ENCODE data around the gene MAB21L4.

The MAB21L4 gene

DNA sequence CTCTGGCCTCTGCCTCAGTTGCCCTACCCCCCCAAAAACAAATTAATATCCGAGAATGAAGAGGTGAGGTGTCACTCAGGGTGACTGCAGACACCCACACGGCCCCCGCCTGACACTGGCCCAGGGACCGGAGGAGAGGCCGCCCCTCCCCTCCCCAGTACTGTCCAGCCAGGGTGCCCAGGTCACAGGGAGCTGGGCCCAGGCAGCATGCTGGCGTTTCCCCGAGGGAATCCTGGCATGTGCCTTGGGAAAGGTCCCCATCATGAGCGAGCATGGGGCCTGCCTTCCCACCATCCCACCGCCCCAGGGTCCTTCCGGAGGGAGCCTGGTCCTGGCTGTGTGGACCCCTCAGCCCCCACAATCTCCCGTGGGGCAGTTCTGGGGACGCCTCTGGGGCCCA, 3.0 kb downstream of the MAB21L4 start:
- DNase-seq: no peak

DNA sequence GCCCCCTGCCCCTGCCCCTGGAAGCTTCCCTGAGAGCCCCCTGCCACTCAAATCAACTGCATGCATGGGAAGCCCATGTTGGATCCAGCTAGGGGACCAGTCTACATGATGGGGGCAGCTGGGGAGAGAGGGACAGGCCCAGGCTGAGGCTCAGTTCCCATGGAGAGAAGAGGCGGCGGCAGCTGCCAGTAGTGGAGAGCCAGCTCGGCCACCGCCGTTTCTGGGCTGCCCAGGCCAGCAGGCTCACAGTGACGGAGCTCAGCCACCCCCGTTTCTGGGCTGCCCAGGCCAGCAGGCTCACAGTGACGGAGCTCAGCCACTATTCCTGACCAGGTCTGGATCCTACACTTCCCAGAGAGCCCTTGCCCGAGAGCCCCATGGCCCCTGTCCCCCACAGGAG, 3.6 kb downstream of the MAB21L4 start:
- no peak for DNase-seq

DNA sequence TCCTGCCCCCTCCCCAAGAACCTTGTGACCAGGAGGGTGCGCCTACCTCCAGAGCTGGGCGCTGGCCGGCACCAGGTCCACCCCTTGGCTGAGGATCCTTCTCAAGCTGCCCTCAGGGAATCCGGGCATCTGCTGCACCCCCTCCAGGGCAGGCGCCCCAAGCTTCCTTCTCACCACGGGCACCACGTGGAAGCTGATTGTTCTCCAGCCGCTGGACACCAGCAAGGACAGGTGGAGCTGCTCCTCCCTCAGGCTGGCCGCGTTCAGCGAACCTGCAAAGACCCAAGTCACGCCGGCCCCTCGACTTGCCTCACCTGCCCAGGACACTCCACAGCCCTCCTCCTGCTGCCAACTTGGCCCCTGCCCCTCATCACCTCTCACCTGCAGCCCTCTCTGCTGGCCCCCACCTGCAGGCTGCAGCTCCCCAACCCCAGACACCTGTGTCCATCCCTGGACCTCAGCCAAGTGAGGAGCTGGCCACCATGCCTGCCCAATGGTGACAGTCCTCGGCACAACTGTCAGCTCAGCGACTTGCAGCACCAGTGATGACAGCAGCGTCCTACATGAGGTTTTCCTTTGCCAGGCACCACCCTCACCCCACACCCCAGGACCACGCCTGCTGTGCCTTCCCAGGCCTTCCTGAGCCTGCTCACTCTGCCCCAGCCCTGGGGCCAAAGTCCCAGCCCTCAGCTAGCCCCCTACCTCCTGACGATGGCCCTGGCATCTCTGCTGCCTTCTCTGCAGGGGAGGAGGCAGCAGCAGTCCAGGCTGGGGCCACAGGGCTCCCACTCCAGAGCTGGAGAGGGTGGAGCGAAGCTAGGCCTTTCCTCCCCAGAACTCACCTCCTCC, 4.2 kb downstream of the MAB21L4 start:
- no peak for DNase-seq

DNA sequence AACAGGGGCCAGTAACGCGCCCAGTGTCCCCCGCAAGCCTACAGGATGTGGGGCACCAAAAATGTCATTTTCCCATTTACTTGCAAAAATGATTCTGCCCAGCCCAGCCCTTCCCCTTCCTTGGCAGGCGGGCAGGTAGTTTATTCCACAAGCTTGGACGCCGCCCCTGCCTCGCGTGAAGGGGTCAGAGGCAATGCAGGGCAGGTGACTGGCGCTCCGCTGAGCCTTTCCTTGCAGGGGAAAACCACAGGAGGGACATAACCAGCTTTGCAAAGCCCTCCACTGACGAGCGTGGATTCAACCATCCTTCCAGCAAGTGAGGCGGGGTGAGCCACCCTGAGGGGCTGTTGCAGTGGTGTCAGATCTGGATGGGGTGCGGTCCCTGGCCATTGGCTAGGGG, 5.3 kb downstream of the MAB21L4 start:
- no peak for DNase-seq

DNA sequence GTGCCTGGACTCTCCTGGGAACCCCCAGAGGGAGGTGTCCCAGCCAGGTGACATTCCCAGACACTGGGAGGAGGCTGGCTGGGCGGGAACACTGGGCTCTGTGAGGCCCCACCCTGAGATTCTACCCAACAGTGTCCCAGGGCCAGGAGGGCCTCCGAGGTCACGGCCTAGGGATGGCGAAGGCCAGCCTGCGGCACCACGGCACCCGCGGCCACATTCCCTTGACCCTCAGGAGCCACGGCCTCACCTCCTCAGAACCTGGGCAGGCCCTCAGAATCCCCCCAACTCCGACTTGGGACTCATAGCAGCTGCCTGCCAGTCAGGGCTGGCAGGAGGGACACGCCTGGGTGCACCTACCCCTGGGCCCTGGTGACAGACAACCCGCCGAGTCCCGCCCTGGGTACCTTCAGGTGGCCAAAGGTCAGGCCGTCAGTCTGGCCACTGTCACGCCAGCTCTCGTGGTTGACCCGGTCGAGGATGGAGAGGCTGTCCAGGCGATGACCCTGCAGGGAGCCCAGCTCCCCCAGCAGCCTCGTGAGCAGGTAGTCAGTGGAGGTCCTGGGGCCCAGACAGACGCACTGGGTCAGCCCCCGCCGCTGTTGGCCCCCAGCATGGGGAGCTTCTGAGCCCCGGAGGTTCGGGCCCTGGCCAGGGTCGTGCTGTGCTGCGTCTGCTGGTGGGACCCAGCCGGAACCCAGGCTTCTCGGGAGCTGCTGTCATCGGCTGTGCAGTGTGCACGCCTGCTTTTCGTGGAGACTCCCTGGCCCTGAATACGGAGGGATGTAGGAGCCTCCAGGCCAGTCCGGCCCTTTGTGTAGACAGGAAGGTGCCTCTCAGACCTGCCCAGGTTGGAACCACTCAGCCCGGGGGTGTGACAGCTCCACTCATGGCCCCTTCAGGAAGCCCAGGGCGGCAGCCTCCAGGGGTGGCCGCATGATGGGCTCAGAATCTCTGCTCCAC, 6.1 kb downstream of the MAB21L4 start:
- no peak for DNase-seq

DNA sequence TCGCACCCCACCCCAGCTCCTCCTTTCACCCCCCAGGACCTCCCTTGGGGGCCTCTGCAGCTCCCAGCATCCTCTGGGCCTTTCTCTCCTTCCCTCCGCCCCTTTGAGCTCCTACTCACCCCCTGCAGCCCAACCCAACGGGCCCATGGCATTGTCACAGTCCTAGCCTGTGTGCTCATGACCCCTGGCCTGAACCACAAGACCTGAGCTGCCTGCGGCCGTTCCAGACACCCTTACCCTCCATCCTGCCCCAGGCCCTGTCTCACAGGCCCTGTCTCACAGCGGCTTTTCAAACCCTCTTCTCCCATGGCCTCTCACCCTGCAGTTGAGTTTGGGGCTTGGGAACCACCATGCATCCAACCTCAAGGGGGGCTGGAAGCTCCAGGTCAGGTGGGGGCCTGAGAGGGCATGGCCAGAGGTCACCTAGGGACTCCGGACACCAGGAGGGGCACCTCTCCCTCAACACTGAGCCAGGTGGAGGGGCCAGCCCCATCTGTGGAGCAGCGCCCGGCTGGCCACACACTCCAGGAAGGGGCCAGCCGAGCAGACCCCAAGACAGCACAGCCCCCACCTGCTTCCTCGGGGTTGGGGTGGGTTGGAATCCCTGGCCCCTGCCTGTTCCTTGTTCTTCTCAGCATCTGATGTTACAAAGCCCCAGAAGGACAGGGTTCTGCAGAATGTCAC, 6.9 kb downstream of the MAB21L4 start:
- DNase-seq: no peak

DNA sequence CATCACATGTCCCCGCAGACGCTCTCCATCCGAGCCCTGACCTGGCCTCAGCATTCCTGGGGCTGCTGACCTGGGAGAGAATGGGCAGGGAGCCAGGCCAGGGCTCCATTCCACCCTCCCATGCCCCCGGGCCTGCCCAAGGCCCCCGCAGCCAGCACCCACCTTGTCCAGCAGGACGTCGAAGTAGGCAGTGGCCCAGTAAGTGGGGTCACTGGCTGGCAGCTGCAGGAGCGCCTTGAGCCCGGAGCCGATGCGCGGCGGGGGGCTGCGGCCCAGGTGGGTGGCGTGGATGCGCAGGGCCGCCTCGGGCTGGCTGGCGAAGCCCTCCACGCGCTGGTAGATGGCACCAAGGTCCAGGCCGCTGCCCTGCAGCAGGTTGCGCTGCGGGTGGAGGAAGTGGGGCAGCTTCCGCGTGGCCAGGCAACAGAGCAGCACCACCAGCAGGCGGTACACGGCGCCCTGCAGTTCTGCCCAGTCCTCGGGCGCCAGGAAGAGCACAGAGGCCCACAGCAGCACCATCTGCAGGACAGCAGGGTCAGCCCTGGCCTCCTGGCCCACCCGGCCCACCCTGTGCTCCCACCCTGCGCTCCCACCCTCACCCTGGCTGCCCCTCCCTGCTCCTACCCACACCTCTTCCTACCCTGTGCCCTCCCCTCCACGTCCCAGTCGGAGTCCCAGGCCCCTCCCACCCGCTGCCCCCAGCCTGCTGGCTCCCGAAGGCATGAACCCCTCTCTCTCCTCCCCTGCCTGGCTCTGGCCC, 7.6 kb downstream of the MAB21L4 start:
- no peak for DNase-seq

DNA sequence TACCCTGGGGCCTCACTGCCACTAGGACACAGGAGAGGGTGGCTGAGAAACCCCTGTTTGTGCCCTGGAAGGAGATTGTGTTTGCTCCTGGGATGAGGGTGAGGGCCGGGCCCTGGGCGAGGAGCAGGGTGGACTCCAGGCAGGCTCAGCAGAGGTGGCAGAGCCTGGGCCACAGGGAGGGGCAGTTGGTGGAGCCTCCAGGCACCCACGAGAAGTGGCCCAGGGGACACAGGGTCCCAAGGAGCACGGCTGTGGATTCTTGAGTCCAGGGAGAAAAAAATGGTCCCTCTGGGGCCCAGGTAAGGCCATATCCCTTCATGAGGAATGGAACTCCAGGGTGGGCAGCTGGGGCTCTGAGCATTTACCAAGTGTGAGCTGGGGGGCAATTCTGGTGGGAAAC, 8.3 kb downstream of the MAB21L4 start:
- no peak for DNase-seq

DNA sequence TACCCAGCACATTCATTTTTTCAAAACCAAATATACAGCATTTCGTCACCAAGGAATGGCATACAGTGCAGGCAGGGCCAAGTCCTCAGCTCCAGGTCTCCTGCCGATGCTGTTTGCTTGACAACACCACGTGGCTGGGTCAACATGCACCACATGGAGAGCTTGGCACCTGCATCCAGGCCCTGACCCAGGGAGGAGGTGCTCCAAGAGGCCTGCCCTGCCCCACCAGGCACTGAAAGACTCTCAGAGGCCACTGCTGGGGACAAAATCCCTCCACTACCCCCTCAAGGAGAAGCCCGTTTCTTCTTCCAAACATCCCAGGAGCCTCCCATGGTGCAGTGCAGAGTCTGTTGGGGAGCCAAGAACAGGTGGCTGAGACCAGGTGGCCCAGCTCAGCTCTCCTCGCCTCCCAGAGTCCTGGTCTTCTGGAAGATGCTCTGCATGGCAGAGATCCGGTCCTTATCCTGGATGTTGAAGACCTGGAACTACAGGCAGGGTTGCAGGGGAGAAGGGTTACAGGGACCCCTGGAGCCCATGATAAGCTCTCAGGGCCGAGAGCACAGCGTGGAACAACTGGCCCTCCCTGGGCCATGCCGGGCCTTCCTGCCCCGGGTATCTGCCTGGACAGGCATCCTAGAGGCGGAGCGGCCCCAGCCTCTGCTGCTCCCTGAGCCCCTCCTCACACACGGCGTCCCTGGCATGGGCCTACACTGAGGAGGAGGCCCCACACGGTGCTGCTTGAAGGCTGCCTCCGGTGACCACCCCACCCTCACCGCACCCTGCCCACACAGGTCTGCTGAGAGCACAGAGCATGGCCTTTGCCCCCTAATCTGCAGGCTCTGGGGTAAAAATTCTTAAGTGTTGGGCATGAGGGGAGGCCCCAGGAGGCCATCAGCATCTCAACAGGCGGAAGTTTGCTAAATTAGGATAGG, 9.0 kb downstream of the MAB21L4 start:
- DNase-seq: no peak

DNA sequence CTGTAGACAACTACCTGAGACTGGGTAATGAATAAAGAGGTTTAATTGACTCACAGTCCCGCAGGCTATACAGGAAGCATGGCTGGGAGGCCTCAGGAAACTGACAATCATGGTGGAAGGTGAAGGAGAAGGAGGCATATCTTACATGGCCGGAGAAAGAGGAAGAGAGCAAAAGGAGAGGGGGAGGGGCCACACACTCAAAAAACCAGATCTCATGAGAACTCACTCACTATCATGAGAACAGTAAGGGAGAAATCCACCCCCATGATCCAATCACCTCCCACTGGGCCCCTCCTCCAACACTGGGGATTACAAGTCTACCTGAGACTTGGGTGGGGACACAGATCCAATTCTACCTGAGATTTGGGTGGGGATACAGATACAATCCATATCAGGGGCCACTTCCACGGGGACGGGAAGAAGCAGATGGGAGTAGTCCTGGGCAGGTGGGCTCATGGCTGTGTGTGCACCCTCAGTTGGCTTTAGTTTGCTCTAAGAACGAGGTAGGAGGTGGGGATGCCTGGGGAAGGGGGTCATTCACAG, 9.9 kb downstream of the MAB21L4 start:
- DNase-seq: no peak

DNA sequence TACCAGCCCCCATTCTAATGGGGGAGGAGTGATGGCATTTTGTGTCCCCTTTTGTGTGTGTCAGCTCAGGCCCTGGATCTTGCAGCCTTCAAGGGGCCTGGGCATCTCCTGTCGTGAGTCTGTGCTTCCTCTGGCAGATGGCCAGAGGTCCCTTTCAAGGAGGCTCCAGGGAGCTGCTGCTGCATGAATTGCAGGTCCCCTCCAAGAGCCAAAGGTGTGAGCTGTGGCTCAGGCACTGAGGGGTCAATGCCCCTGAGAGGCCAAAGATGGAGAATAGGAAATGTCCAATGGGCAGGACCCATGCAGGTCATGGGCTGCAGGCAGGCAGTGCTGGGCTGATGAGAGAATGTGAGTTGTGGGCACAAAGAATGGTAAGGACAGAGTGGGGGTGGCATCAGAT, 10.4 kb downstream of the MAB21L4 start:
- no peak for DNase-seq

DNA sequence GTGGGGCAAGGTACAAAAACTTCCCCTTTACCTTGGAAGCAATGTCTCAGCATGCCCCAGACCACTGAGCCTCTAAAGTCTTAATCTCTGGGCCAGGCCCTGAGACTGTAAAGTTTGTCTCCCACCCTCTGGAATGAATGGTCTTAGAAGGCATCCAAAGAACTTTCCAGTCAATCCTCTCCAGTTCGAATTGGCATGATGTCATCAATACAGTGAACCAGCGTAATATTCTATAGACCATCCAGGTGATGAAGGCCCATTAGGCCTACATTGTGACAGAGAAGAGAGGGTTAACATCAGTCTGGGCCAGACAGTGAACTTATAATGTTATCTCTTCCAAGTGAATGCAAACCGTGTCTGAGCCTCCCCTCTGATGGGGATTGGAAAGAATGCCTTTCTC, 11.2 kb downstream of the MAB21L4 start:
- no peak for DNase-seq

DNA sequence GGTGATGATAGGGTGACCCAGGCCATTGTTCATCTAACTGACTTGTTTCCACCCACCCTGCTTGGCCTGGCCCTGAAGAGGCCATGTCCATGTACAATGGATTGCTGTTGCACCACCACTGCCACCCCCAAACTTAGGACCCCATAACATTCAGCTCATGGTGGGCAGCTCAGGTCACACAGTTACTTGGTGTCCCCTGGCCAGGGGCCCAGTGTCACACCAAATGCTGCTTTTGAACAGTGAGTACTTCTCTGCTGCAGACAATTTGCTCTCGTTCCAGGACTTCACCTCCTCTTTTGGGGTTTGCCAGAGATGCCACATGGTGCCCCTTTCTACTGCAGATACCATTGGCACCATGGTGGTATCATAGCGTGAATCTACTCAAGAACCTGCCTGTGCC, 11.7 kb downstream of the MAB21L4 start:
- no peak for DNase-seq

DNA sequence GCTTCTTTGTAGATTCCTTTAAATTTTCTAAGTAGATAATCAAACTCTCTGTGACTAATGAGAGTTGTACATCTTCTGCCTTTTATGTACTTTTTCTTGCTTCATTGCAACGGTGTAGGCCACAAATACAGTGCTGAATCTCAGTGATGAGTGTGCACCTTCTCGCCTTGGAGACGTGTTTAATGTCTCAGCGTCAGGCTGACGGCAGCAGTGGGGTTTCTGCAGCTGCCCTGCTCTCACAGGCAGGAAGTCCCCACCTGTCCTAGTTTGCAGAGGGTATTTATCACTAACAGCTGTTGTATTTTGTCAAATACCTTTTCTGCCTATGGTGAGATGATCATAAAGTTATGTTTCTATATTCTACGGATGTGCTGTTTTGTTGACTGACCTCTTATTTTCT, 14.0 kb downstream of the MAB21L4 start:
- no peak for DNase-seq

DNA sequence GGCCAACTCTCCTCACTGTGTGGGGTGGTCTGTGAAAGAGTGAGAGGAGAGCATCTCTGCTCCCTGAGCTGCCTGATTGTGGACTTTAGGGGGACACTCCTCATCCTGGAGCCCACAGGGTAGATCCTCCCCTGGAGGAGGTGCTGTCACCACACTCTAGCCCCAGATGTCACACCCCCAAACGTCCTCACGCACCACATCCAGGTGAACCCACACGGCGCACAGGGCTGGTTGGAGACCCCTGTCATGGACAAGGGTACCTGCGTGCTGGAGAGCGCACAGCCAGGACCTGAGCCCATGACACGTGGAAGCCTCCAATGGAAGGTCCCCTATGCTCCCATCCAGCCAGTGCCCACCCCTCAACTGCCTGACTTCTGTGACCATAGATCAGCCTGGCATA, 16.9 kb downstream of the MAB21L4 start:
- no peak for DNase-seq

DNA sequence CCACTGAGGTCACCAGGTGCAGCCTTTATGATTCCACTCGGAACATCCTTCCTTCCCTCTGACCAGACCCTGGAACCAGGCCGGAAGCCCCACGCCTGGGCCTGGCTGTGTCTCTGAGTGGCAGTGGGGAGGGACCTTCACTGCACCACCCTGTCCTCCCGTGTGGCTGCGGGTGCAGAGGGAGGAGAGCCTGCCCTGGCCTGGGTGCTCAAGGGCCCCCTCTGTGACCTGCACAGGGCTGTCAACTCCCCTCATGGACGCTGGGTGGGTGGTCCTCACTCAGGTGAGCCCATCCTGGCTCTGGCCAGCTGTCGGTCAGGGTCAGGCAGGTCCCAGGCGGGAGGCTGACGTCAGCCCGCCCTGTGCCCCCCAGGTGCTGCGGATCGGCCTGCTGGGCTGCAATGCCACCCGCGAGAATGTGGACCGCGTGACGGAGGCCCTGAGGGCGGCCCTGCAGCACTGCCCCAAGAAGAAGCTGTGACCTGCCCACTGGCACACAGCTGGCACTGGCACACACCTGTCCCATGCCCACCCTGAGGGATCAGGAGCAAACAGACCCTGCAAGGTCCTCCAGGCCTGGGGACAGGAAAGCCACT, 17.5 kb downstream of the MAB21L4 start:
- no peak for DNase-seq

DNA sequence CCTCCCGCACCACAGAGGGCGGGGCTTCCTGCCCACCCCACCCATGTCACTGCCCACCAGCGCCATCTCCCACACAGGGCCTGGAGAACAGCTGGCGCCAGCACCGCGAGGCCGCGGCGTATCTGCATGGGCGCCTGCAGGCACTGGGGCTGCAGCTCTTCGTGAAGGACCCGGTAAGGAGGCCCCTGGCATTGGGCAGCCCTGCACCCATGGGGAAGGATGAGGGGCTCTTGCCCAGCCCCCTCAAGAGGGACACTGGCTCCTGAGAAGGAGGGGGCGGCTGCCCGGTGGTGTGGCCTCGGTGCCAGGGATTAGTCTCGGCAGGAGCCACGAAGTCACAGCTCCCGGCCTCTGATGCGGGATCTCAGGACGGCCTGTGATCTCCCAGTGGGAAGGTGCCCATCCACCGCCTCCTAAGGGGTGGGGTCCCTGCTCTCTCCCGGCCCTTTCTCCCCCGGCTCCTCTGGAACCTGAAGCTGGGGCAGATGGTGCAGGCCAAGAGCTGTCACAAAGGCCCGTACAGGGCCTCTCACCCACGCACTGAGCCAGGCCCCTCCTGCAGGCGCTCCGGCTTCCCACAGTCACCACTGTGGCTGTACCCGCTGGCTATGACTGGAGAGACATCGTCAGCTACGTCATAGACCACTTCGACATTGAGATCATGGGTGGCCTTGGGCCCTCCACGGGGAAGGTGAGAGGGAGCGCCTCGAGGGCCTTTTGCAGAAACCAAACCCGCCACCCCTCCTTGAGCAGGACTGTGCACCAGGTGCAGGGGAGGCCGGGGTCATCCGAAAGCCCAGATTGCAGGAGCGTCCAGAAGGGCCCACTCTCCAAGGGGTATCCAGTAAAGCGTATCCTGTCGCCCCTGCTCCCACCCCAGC, 18.3 kb downstream of the MAB21L4 start:
- no peak for DNase-seq

DNA sequence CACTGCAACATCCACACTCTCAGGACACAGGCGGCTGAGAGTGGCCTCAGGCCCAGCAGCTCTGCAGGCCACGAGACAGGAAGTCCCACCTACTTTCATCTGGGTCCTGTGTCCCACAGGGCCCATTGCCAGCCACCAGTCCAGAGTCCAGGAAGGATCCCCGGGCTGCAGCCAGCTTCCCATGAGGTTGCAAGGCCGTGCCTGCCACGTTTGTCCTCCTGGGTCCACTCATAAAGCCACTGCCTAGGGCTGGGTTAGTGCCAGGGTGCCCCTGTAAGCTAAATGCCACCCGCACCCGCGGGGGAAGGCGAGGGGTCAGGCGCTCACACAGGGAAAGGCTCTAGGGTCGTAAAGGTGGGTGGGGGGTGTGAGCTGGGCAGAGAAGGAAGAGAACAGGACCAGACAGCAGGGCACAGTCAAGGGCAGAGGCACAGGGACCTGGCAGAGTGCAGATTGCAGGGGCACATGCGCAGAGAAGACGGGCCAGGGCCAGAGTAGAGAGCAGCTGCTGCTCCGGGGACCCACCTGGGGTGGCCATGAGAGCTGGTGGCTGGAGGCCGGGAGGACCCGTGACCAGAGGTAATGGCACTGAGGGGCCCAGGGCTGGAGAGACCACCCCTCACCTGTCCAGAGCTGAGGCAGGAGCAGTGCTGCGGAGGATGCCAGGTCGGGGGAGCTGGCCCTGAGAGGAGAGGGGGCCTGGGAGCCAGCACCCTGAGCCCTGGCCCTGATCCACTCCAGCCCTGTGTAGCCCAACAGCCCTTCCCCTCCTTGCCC, 19.3 kb downstream of the MAB21L4 start:
- no peak for DNase-seq

DNA sequence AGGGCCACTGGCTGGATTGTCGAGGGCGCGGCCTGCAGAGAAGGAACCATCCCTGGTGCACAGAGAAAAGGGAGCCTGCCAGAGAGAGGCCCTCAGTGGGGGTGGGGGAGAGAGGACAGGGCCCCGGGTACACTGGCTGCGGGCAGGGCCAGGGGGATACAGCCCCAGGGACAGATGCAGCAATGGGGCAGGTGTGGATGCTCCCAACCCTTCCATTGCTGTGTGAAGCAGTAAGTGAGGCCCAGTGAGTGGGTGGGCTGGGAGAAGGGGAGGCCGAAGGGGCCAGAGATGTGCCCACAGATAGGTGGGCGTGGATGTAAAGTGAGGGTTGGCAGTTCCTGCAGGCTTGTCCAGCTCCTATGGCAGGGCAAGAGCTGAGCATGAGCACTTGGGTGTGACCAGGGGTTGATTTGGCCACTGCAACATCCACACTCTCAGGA, 19.9 kb downstream of the MAB21L4 start:
- no peak for DNase-seq
